Neural progenitor cell (in vitro differentiated cells): Measurements from ENCODE around the gene FAM229A. TPM values are rescaled to one million over a fixed set of nuclear protein-coding genes. Genes with fewer than 3 reads are reported as not detected.

Experiments
- DNase-seq: peaks from one replicate; pipeline ENCODE4 v3.0.0-alpha.2; 2016; ENCODE audit warnings: low spot score
- H2AFZ ChIP-seq: fragments of 200-600 bp; sonication (generic); replicated peaks from 2 replicates; pipeline ENCODE4 v1.6.1; 2016; ENCODE audit warnings: antibody characterized with exemption
- H3F3A ChIP-seq: fragments of 200-600 bp; sonication (generic); 2 replicates; pipeline ENCODE4 v1.6.1; 2016; ENCODE audit warnings: antibody characterized with exemption, low read depth
- H3K27ac ChIP-seq: fragments of 200-600 bp; sonication (generic); 2 replicates; pipeline ENCODE4 v1.5.1; 2016; ENCODE audit warnings: mild to moderate bottlenecking
- H3K27me3 ChIP-seq: fragments of 200-600 bp; sonication (generic); 2 replicates; pipeline ENCODE4 v1.6.1; 2016; ENCODE audit warnings: mild to moderate bottlenecking, moderate library complexity
- H3K36me3 ChIP-seq: fragments of 200-600 bp; sonication (generic); 2 replicates; pipeline ENCODE4 v1.5.1; 2016
- H3K4me1 ChIP-seq: fragments of 200-600 bp; sonication (generic); 2 replicates; pipeline ENCODE4 v1.6.1; 2016; ENCODE audit warnings: mixed run types
- H3K4me2 ChIP-seq: fragments of 200-600 bp; sonication (generic); 2 replicates; pipeline ENCODE4 v1.6.1; 2016
- H3K4me3 ChIP-seq: fragments of 200-600 bp; sonication (generic); 2 replicates; pipeline ENCODE4 v1.5.1; 2016
- H3K79me2 ChIP-seq: fragments of 200-600 bp; sonication (generic); 2 replicates; pipeline ENCODE4 v1.6.1; 2016; ENCODE audit warnings: low read depth
- H3K9ac ChIP-seq: fragments of 200-600 bp; sonication (generic); 2 replicates; pipeline ENCODE4 v1.6.1; 2016
- H3K9me3 ChIP-seq: fragments of 200-600 bp; sonication (generic); 2 replicates; pipeline ENCODE4 v1.5.1; 2016; ENCODE audit warnings: low read depth
- H4K20me1 ChIP-seq: fragments of 200-600 bp; sonication (generic); 2 replicates; pipeline ENCODE4 v1.6.1; 2016; ENCODE audit warnings: low read depth
- H3K27ac Mint-ChIP-seq: 3 replicates; pipeline ENCODE4 v1.8.0; 2021; ENCODE audit warnings: mixed read lengths
- H3K27me3 Mint-ChIP-seq: 2 replicates; pipeline ENCODE4 v1.8.0; 2022; ENCODE audit warnings: low read depth, mild to moderate bottlenecking, inconsistent platforms, moderate library complexity, mixed read lengths; ENCODE audit not compliant: insufficient read depth
- H3K36me3 Mint-ChIP-seq: 3 replicates; pipeline ENCODE4 v1.8.0; 2021; ENCODE audit warnings: mixed read lengths
- H3K4me1 Mint-ChIP-seq: 3 replicates; pipeline ENCODE4 v1.8.0; 2021; ENCODE audit warnings: mixed read lengths
- H3K4me3 Mint-ChIP-seq: 3 replicates; pipeline ENCODE4 v1.8.0; 2021; ENCODE audit warnings: mild to moderate bottlenecking, moderate library complexity, mixed read lengths
- H3K9me3 Mint-ChIP-seq: 3 replicates; pipeline ENCODE4 v1.8.0; 2020; ENCODE audit warnings: mixed read lengths
- CTCF ChIP-seq: fragments of 200-600 bp; sonication (generic); IDR thresholded peaks from 2 replicates; pipeline ENCODE4 v1.5.1; 2017; ENCODE audit warnings: antibody characterized with exemption, mild to moderate bottlenecking
- EZH2 ChIP-seq: fragments of 200-600 bp; sonication (generic); IDR thresholded peaks from 2 replicates; pipeline ENCODE4 v1.6.1; 2017; ENCODE audit warnings: antibody characterized with exemption, mild to moderate bottlenecking, moderate library complexity
- EZH2phosphoT487 ChIP-seq: fragments of 200-600 bp; sonication (generic); IDR thresholded peaks from 2 replicates; pipeline ENCODE4 v1.6.1; 2017; ENCODE audit warnings: antibody characterized with exemption
- total RNA-seq: library from RNA; depleted of rRNA; stranded (reverse); fragments of >200 nt; gene quantifications from 2 replicates; pipeline ENCODE4 v1.2.3, GENCODE V29; 2015; ENCODE audit warnings: low replicate concordance

FAM229A gene
- total RNA-seq, 1 donor from 2014 or later, result 3.8 TPM

- Histone ChIP-seq H3K36me3 (peaks cover under 1% of the 10 kb centered on the region), H3K4me1 (no peaks in the 10 kb centered on the region), H3K9ac (no peak overlapping the region), H3K79me2 (no peaks in the 10 kb centered on the region), H4K20me1 (no peaks in the 10 kb centered on the region), H2AFZ (no peak overlapping the region), H3K27ac (no peak overlapping the region), H3K27me3 (no peaks in the 10 kb centered on the region), H3K4me2 (no peak overlapping the region), H3F3A (no peaks in the 10 kb centered on the region), H3K4me3 (no peak overlapping the region), H3K9me3 (no peaks in the 10 kb centered on the region)
- TF ChIP-seq EZH2phosphoT487, result no peak
- Mint-ChIP-seq H3K4me3 (no peak overlapping the region), H3K36me3 (peaks cover 28% of the 10 kb centered on the region), H3K27ac (no peak overlapping the region), H3K27me3 (peaks cover 9% of the 10 kb centered on the region), H3K4me1 (peaks cover 14% of the 10 kb centered on the region), H3K9me3 (no peaks in the 10 kb centered on the region)
- no peak for DNase-seq
Observed at GRCh38 chr1:32376199-32376598, 13.9 kb upstream of the FAM229A start.

- Mint-ChIP-seq H3K4me1 (no peaks in the 10 kb centered on the region), H3K27me3 (peaks cover 15% of the 10 kb centered on the region), H3K27ac (no peak overlapping the region), H3K4me3 (no peak overlapping the region), H3K36me3 (peaks cover 21% of the 10 kb centered on the region), H3K9me3 (no peaks in the 10 kb centered on the region)
- H3K4me1 ChIP-seq, result no peaks in the 10 kb centered on the region
- TF ChIP-seq EZH2, result no peak
- TF ChIP-seq EZH2phosphoT487, result no peak
- TF ChIP-seq CTCF, result no peak
- no peak overlapping the region for H3K4me3 ChIP-seq
- H3K27ac ChIP-seq, result no peak overlapping the region
- no peak overlapping the region for H3K4me2 ChIP-seq
- no peaks in the 10 kb centered on the region for H3K9me3 ChIP-seq
- H3K27me3 ChIP-seq, result no peaks in the 10 kb centered on the region
- no peak overlapping the region for H2AFZ ChIP-seq
- no peaks in the 10 kb centered on the region for H3K79me2 ChIP-seq
- no peaks in the 10 kb centered on the region for H3K36me3 ChIP-seq
- H3K9ac ChIP-seq, result no peak overlapping the region
- H3F3A ChIP-seq, result no peaks in the 10 kb centered on the region
- DNase-seq, result no peak
- H4K20me1 ChIP-seq, result no peaks in the 10 kb centered on the region
Observed at GRCh38 chr1:32373996-32374592, 11.8 kb upstream of the FAM229A start.

GRCh38 chr1:32372149-32372756 is 10.0 kb upstream of the FAM229A start:
- no peaks in the 10 kb centered on the region for H3K79me2 ChIP-seq
- H3K4me2 ChIP-seq, result no peak overlapping the region
- no peak overlapping the region for H3K4me3 ChIP-seq
- H2AFZ ChIP-seq, result no peak overlapping the region
- H3K36me3 ChIP-seq, result no peaks in the 10 kb centered on the region
- H3K27me3 Mint-ChIP-seq, result peaks cover 15% of the 10 kb centered on the region
- DNase-seq, result no peak
- no peak overlapping the region for H3K27ac ChIP-seq
- H3F3A ChIP-seq, result no peaks in the 10 kb centered on the region
- H4K20me1 ChIP-seq, result no peaks in the 10 kb centered on the region
- H3K27ac Mint-ChIP-seq, result no peak overlapping the region
- no peak overlapping the region for H3K4me3 Mint-ChIP-seq
- H3K9me3 ChIP-seq, result no peaks in the 10 kb centered on the region
- H3K27me3 ChIP-seq, result no peaks in the 10 kb centered on the region
- TF ChIP-seq EZH2phosphoT487 (no peak), CTCF (no peak)
- no peaks in the 10 kb centered on the region for H3K9me3 Mint-ChIP-seq
- H3K9ac ChIP-seq, result no peak overlapping the region
- H3K4me1 Mint-ChIP-seq, result no peaks in the 10 kb centered on the region
- peaks cover 12% of the 10 kb centered on the region for H3K36me3 Mint-ChIP-seq
- no peaks in the 10 kb centered on the region for H3K4me1 ChIP-seq

GRCh38 chr1:32367912-32368635 is 5.8 kb upstream of the FAM229A start:
- Mint-ChIP-seq H3K4me3 (no peak overlapping the region), H3K4me1 (peaks cover 2% of the 10 kb centered on the region), H3K27me3 (peaks cover 13% of the 10 kb centered on the region), H3K36me3 (peaks cover 14% of the 10 kb centered on the region), H3K9me3 (no peaks in the 10 kb centered on the region), H3K27ac (no peak overlapping the region)
- Histone ChIP-seq H3K36me3 (no peaks in the 10 kb centered on the region), H3K9ac (no peak overlapping the region), H3K4me2 (no peak overlapping the region), H3K27ac (no peak overlapping the region), H3K27me3 (no peaks in the 10 kb centered on the region), H3K4me1 (no peaks in the 10 kb centered on the region), H2AFZ (no peak overlapping the region), H3K4me3 (no peak overlapping the region), H3K79me2 (no peaks in the 10 kb centered on the region), H4K20me1 (peaks cover 3% of the 10 kb centered on the region), H3F3A (peaks cover 2% of the 10 kb centered on the region), H3K9me3 (no peaks in the 10 kb centered on the region)
- DNase-seq, result no peak
- no peak for TF ChIP-seq CTCF
